OCI-LY7 (cell line): Measurements from ENCODE around the gene LRRC7.

Source experiments
- CTCF ChIP-seq: fragments of 200-600 bp; sonication (generic); conservative IDR thresholded peaks from 2 replicates; pipeline ENCODE4 v1.5.1; 2014; ENCODE audit warnings: mild to moderate bottlenecking, antibody characterized with exemption, low read length, moderate library complexity, mixed read lengths
- EZH2phosphoT487 ChIP-seq: fragments of 200-600 bp; sonication (generic); IDR thresholded peaks from 2 replicates; pipeline ENCODE4 v1.6.1; 2018; ENCODE audit warnings: low read depth, borderline replicate concordance, mild to moderate bottlenecking, mixed run types, antibody characterized with exemption, low read length, moderate library complexity, mixed read lengths

- TF ChIP-seq CTCF = no peak
- TF ChIP-seq EZH2phosphoT487 = no peak
Observed at GRCh38 chr1:69613414-69613813, 45.7 kb downstream of the LRRC7 start.
